KMS-11 (cell line): ENCODE measurements around the gene CAV1.

Source experiments
- H2AFZ ChIP-seq: fragments of 200-600 bp; sonication (generic); 2 replicates; pipeline ENCODE4 v1.6.1; 2016; ENCODE audit warnings: antibody characterized with exemption, mixed run types, low read depth
- H3K27ac ChIP-seq: fragments of 200-600 bp; sonication (generic); 2 replicates; pipeline ENCODE4 v1.6.1; 2016; ENCODE audit warnings: mild to moderate bottlenecking, mixed run types
- H3K27me3 ChIP-seq: fragments of 200-600 bp; sonication (generic); 2 replicates; pipeline ENCODE4 v1.6.1; 2017; ENCODE audit warnings: mild to moderate bottlenecking, low read depth, mixed run types, moderate library complexity; ENCODE audit not compliant: insufficient read depth
- H3K36me3 ChIP-seq: fragments of 200-600 bp; sonication (generic); 2 replicates; pipeline ENCODE4 v1.6.1; 2017; ENCODE audit warnings: mild to moderate bottlenecking, mixed run types; ENCODE audit not compliant: insufficient read depth
- H3K4me1 ChIP-seq: fragments of 200-600 bp; sonication (generic); 2 replicates; pipeline ENCODE4 v1.6.1; 2016; ENCODE audit warnings: mild to moderate bottlenecking, low read depth, mixed run types; ENCODE audit not compliant: poor library complexity, severe bottlenecking
- H3K4me2 ChIP-seq: fragments of 200-600 bp; sonication (generic); 2 replicates; pipeline ENCODE4 v1.7.0; 2016; ENCODE audit warnings: mild to moderate bottlenecking, mixed run types
- H3K4me3 ChIP-seq: fragments of 200-600 bp; sonication (generic); IDR thresholded peaks from 2 replicates; pipeline ENCODE4 v1.6.1; 2017; ENCODE audit warnings: low read depth, low read length, mixed read lengths; ENCODE audit not compliant: insufficient read depth
- H3K79me2 ChIP-seq: fragments of 200-600 bp; sonication (generic); 2 replicates; pipeline ENCODE4 v1.6.1; 2016; ENCODE audit warnings: low read depth, mixed run types; ENCODE audit not compliant: insufficient read depth
- H3K9ac ChIP-seq: fragments of 200-600 bp; sonication (generic); 2 replicates; pipeline ENCODE4 v1.6.1; 2016; ENCODE audit warnings: mild to moderate bottlenecking, mixed run types
- H4K20me1 ChIP-seq: fragments of 200-600 bp; sonication (generic); 2 replicates; pipeline ENCODE4 v1.6.1; 2016; ENCODE audit warnings: mild to moderate bottlenecking, mixed run types; ENCODE audit not compliant: insufficient read depth
- CTCF ChIP-seq: fragments of 200-600 bp; sonication (generic); conservative IDR thresholded peaks from 2 replicates; pipeline ENCODE4 v1.6.1; 2017; ENCODE audit warnings: low read depth, mild to moderate bottlenecking, antibody characterized with exemption, low read length, moderate library complexity, mixed read lengths

The CAV1 gene

DNA sequence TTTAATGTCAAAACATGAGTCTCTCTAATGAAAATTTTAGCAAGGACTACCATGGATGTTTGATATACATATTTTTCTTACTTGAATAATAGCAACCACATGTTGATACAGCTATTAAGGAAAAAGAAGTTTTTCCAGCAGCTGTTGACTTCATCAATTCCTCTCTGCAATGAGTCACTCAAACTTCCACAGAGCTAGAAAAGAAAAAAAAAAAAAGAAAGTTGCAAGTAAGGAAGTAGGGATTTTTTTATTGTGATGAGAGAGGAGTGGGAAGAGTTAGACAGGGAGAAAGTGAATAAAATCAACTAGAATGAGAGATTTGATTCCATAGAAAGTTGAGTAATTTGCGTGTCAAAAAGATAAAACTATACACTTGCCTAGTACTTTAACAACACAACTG lies 46.2 kb downstream of the CAV1 start:
- H2AFZ ChIP-seq, result no peak overlapping the region
- TF ChIP-seq CTCF, result no peak
- H4K20me1 ChIP-seq, result no peaks in the 10 kb centered on the region
- H3K4me1 ChIP-seq, result peaks cover 18% of the 10 kb centered on the region
- no peaks in the 10 kb centered on the region for H3K36me3 ChIP-seq
- no peak overlapping the region for H3K9ac ChIP-seq
- H3K27me3 ChIP-seq, result no peaks in the 10 kb centered on the region
- H3K4me2 ChIP-seq, result no peak overlapping the region
- H3K4me3 ChIP-seq, result no peak overlapping the region
- no peak overlapping the region for H3K27ac ChIP-seq
- H3K79me2 ChIP-seq, result no peaks in the 10 kb centered on the region

- Histone ChIP-seq H3K4me1 (peaks cover 23% of the 10 kb centered on the region), H3K27me3 (no peaks in the 10 kb centered on the region), H3K9ac (no peak overlapping the region), H3K4me2 (no peak overlapping the region), H3K79me2 (no peaks in the 10 kb centered on the region), H3K27ac (no peak overlapping the region), H2AFZ (no peak overlapping the region), H3K4me3 (no peak overlapping the region), H3K36me3 (no peaks in the 10 kb centered on the region), H4K20me1 (no peaks in the 10 kb centered on the region)
- TF ChIP-seq CTCF, result no peak
Observed at GRCh38 chr7:116571552-116571951, 46.7 kb downstream of the CAV1 start.

DNA sequence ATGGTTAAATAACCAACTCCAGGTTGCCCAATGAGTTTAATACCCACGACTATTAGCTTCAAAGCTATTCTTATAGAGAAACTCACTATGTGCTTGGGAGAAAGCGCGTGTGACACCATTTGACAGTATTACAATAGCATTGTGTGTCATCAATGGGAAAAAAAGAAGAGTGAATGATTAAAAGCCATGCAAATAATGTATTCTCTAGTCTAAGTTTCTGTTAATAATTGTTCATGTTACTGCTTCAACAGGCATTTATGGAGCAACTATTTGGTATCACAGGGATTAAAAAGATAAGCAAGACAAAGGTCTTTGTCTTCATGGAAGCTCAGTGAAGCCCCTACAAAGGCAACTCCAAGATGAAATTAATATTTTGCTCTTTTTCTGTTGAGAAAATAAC lies 47.2 kb downstream of the CAV1 start:
- H3K4me2 ChIP-seq, result no peak overlapping the region
- H2AFZ ChIP-seq, result no peak overlapping the region
- TF ChIP-seq CTCF, result no peak
- H3K27ac ChIP-seq, result no peak overlapping the region
- H4K20me1 ChIP-seq, result no peaks in the 10 kb centered on the region
- no peaks in the 10 kb centered on the region for H3K27me3 ChIP-seq
- no peaks in the 10 kb centered on the region for H3K79me2 ChIP-seq
- no peak overlapping the region for H3K9ac ChIP-seq
- H3K4me3 ChIP-seq, result no peak overlapping the region
- no peaks in the 10 kb centered on the region for H3K36me3 ChIP-seq
- peaks cover 28% of the 10 kb centered on the region for H3K4me1 ChIP-seq

GRCh38 chr7:116573541-116573940 lies 48.7 kb downstream of the CAV1 start:
- Histone ChIP-seq H3K4me1 (peaks cover 43% of the 10 kb centered on the region), H3K4me2 (peak overlapping the region; percentile 46), H2AFZ (peak overlapping the region; percentile 9; the same call in 1 of the 2 replicates), H3K36me3 (no peaks in the 10 kb centered on the region), H4K20me1 (no peaks in the 10 kb centered on the region), H3K4me3 (no peak overlapping the region), H3K27ac (no peak overlapping the region), H3K9ac (no peak overlapping the region), H3K27me3 (no peaks in the 10 kb centered on the region), H3K79me2 (no peaks in the 10 kb centered on the region)
- TF ChIP-seq CTCF, result no peak
